Loucy (cell line): Measurements from ENCODE around the gene SPACA9.

Experiments
- EZH2phosphoT487 ChIP-seq: fragments of 200-600 bp; IDR thresholded peaks from 2 replicates; pipeline ENCODE4 v1.6.1; 2018; ENCODE audit warnings: antibody characterized with exemption, mild to moderate bottlenecking, moderate library complexity, borderline replicate concordance
- TF ChIP-seq, protein P1 (sequence below): fragments of 200-600 bp; sonication (generic); conservative IDR thresholded peaks from 2 replicates; pipeline ENCODE4 v1.5.1; 2014; ENCODE audit warnings: mild to moderate bottlenecking, antibody characterized with exemption, low read length

DNA sequence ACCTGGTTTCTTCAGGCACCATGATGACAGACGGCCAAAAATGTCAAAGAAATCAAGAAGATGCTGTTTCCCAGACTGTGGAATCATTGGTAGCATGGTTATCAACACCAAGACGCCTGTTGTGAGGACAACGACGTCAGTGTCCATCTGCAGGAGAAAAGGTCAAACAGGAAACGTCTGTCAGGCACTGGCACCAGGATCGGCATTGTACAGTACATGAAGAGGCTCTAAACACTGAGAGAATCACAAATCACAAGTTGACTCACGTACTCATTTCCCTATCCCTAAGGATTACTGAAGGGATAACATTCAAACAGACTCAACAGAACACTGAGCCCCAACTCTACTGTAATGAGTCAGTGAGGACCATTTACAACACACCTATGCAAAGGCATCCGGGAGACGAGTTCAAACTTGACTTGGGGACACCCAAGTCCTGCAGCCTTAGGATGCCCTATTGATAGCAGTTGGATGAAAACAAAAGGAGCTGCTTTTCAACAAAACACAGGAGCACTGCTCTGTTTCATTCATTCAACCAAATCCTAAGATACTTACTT lies 44.7 kb downstream of the SPACA9 start:
- TF ChIP-seq, protein P1, sequence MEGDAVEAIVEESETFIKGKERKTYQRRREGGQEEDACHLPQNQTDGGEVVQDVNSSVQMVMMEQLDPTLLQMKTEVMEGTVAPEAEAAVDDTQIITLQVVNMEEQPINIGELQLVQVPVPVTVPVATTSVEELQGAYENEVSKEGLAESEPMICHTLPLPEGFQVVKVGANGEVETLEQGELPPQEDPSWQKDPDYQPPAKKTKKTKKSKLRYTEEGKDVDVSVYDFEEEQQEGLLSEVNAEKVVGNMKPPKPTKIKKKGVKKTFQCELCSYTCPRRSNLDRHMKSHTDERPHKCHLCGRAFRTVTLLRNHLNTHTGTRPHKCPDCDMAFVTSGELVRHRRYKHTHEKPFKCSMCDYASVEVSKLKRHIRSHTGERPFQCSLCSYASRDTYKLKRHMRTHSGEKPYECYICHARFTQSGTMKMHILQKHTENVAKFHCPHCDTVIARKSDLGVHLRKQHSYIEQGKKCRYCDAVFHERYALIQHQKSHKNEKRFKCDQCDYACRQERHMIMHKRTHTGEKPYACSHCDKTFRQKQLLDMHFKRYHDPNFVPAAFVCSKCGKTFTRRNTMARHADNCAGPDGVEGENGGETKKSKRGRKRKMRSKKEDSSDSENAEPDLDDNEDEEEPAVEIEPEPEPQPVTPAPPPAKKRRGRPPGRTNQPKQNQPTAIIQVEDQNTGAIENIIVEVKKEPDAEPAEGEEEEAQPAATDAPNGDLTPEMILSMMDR = no peak
- no peak for TF ChIP-seq EZH2phosphoT487
